IMR-90 (cell line): ENCODE measurements around the gene METTL15. TPM values are rescaled to one million over a fixed set of nuclear protein-coding genes. Genes with fewer than 3 reads are reported as not detected.

Experiments
- ATAC-seq: fragments of 200-7000 bp; cut with Tn5 transposase; 2 replicates; pipeline ENCODE4 v1.9.1; 2020; ENCODE audit warnings: low read depth, mild to moderate bottlenecking, moderate library complexity
- BruUV-seq: library from RNA; stranded (reverse); fragments of 400-500 nt; replicated peaks from 2 replicates; lab custom pipeline; 2021; lab: Mats Ljungman, UMichigan
- CTCF ChIA-PET: fragments of 300-600 bp; formaldehyde crosslinking; extraction: SDS; loops from one replicate; lab custom pipeline; 2021; ENCODE audit warnings: antibody characterized with exemption; lab: Yijun Ruan, JAX
- POLR2A ChIA-PET: fragments of 300-600 bp; sonication (Branson Sonifier 250); formaldehyde crosslinking; loops from one replicate; lab custom pipeline; 2022; ENCODE audit warnings: antibody characterized with exemption; ENCODE audit not compliant: unreplicated experiment; lab: Charles Lee
- DNase-seq: peaks from one replicate; pipeline ENCODE4 v3.0.0; 2013
- H2AFZ ChIP-seq: replicated peaks from 2 replicates; pipeline ENCODE3; 2013; ENCODE audit warnings: low read length, mild to moderate bottlenecking; ENCODE audit not compliant: poor library complexity
- H2AK5ac ChIP-seq: 2 replicates; pipeline ENCODE4 v1.6.1; 2013; ENCODE audit warnings: low read depth, low read length, inconsistent platforms
- H2AK9ac ChIP-seq: replicated peaks from 2 replicates; pipeline ENCODE3; 2013; ENCODE audit warnings: mild to moderate bottlenecking, low read depth, low read length, moderate library complexity; ENCODE audit not compliant: poor library complexity
- H2BK120ac ChIP-seq: 2 replicates; pipeline ENCODE4 v1.6.1; 2013; ENCODE audit warnings: low read depth, low read length, inconsistent platforms
- H2BK15ac ChIP-seq: 3 replicates; pipeline ENCODE4 v1.6.1; 2013; ENCODE audit warnings: low read depth, low read length, inconsistent platforms
- H2BK20ac ChIP-seq: 2 replicates; pipeline ENCODE4 v1.6.1; 2013; ENCODE audit warnings: low read depth, mild to moderate bottlenecking, inconsistent platforms, low read length, moderate library complexity
- H2BK5ac ChIP-seq: 2 replicates; pipeline ENCODE4 v1.6.1; 2013; ENCODE audit warnings: mild to moderate bottlenecking, low read depth, low read length, inconsistent platforms; ENCODE audit not compliant: poor library complexity, severe bottlenecking
- H3K14ac ChIP-seq: replicated peaks from 2 replicates; pipeline ENCODE4 v1.6.1; 2013; ENCODE audit warnings: low read depth, low read length, inconsistent platforms
- H3K18ac ChIP-seq: 2 replicates; pipeline ENCODE4 v1.6.1; 2013; ENCODE audit warnings: low read depth, low read length, control low read depth
- H3K23ac ChIP-seq: 2 replicates; pipeline ENCODE4 v1.6.1; 2013; ENCODE audit warnings: low read depth, low read length, inconsistent platforms
- H3K27ac ChIP-seq: 2 replicates; pipeline ENCODE4 v1.5.1; 2013; ENCODE audit warnings: mild to moderate bottlenecking, control low read depth, low read length; ENCODE audit not compliant: insufficient read depth
- H3K27me3 ChIP-seq: 2 replicates; pipeline ENCODE4 v1.6.1; 2013; ENCODE audit warnings: low read length; ENCODE audit not compliant: control insufficient read depth, insufficient read depth
- H3K36me3 ChIP-seq: 2 replicates; pipeline ENCODE4 v1.6.1; 2013; ENCODE audit warnings: low read length, mixed read lengths; ENCODE audit not compliant: control insufficient read depth, insufficient read depth
- H3K4ac ChIP-seq: 2 replicates; pipeline ENCODE4 v1.6.1; 2013; ENCODE audit warnings: low read depth, low read length, inconsistent platforms
- H3K4me1 ChIP-seq: 2 replicates; pipeline ENCODE4 v1.6.1; 2013; ENCODE audit warnings: low read length, mixed read lengths; ENCODE audit not compliant: control insufficient read depth, insufficient read depth
- H3K4me2 ChIP-seq: 2 replicates; pipeline ENCODE4 v1.6.1; 2013; ENCODE audit warnings: low read depth, mild to moderate bottlenecking, control low read depth, low read length, moderate library complexity
- H3K4me3 ChIP-seq: 2 replicates; pipeline ENCODE4 v1.5.1; 2013; ENCODE audit warnings: low read depth, mild to moderate bottlenecking, control low read depth, low read length, moderate library complexity; ENCODE audit not compliant: insufficient read depth
- H3K56ac ChIP-seq: 2 replicates; pipeline ENCODE4 v1.6.1; 2013; ENCODE audit warnings: low read length, inconsistent platforms; ENCODE audit not compliant: insufficient read depth; ENCODE audit errors: extremely low read depth
- H3K79me1 ChIP-seq, 2 experiments: 2 replicates each; pipeline ENCODE4 v1.6.1; 2013; ENCODE audit warnings: low read length in 2 of 2, inconsistent platforms in 1 of 2, low read depth in 1 of 2
- H3K9ac ChIP-seq: 2 replicates; pipeline ENCODE4 v1.6.1; 2013; ENCODE audit warnings: low read depth, low read length, control low read depth
- H3K9me1 ChIP-seq: 2 replicates; pipeline ENCODE4 v1.6.1; 2013; ENCODE audit warnings: low read length, inconsistent platforms; ENCODE audit not compliant: insufficient read depth
- H3K9me3 ChIP-seq: 2 replicates; pipeline ENCODE4 v1.6.1; 2013; ENCODE audit warnings: low read length; ENCODE audit not compliant: control insufficient read depth, insufficient read depth
- H4K20me1 ChIP-seq: 2 replicates; pipeline ENCODE4 v1.6.1; 2013; ENCODE audit warnings: low read length, inconsistent platforms; ENCODE audit not compliant: insufficient read depth
- H4K5ac ChIP-seq: 2 replicates; pipeline ENCODE4 v1.6.1; 2013; ENCODE audit warnings: mild to moderate bottlenecking, low read depth, low read length, control low read depth
- H4K8ac ChIP-seq, 2 experiments: 2 replicates each; pipeline ENCODE4 v1.6.1; 2013; ENCODE audit warnings: low read depth in 2 of 2, low read length in 2 of 2, control low read depth in 1 of 2, inconsistent platforms in 1 of 2
- H4K91ac ChIP-seq: 2 replicates; pipeline ENCODE4 v1.6.1; 2013; ENCODE audit warnings: low read depth, low read length, inconsistent platforms; ENCODE audit not compliant: insufficient read depth
- NFE2L2 ChIP-seq: fragments of 150-350 bp; IDR thresholded peaks from 2 replicates; pipeline ENCODE4 v1.6.1; 2016; ENCODE audit warnings: low read depth, mild to moderate bottlenecking, low read length
- RCOR1 ChIP-seq: IDR thresholded peaks from 2 replicates; pipeline ENCODE4 v1.6.1; 2012; ENCODE audit warnings: mild to moderate bottlenecking, low read length, improper control_type of control experiment; ENCODE audit not compliant: insufficient replicate concordance
- WGBS, 2 experiments: methylation state at CpG; one replicate each; pipeline versions ENCODE4 v1.1.5 to v1.1.7; 2013; ENCODE audit warnings: missing lambda C conversion rate in 2 of 2; ENCODE audit not compliant: insufficient read length in 1 of 2; ENCODE audit errors: extremely low coverage in 2 of 2; 5-methylcytosine and 5-hydroxymethylcytosine counted together
- dilution Hi-C: fragments of 300-500 bp; cut with HindIII; formaldehyde crosslinking; loops from one replicate; pipeline ENCODE4 v1.14.3; 2018; ENCODE audit warnings: low sequenced_read_pairs; ENCODE audit not compliant: unreplicated experiment
- in situ Hi-C: fragments of 300-500 bp; cut with MboI; formaldehyde crosslinking; loops from 3 replicates; pipeline ENCODE4 v1.14.3; 2019; ENCODE audit warnings: low sequenced_read_pairs, inconsistent platforms, mixed read lengths
- intact Hi-C: fragments of 100-400 bp; cut with micrococcal nuclease; formaldehyde crosslinking; loops from 2 replicates; pipeline ENCODE4 v1.10.0; 2022
- polyA plus RNA-seq, 3 experiments: library from polyadenylated mRNA; depleted of rRNA; stranded (reverse); fragments of >200 nt; gene quantifications; 2 replicates each; pipeline ENCODE4 v1.2.3, GENCODE V29; 2012; ENCODE audit warnings: low replicate concordance in 1 of 3
- total RNA-seq: library from RNA; depleted of rRNA; stranded (reverse); fragments of >200 nt; gene quantifications from 2 replicates; pipeline ENCODE4 v1.2.3, GENCODE V29; 2012

The METTL15 gene
- total and polyA plus RNA-seq, 2 of the 4 experiments (the other 2 are of a cell fraction): 6.5 to 30.5 TPM

- Histone ChIP-seq H3K9me1 (peaks cover 2% of the 10 kb centered on the region), H3K4ac (no peak overlapping the region), H3K79me1 (peaks cover 3 to 20% of the 10 kb centered on the region in 2 experiments; a peak in 3 of 4 replicates), H2AK9ac (no peak overlapping the region), H3K4me2 (no peak overlapping the region), H4K5ac (no peak overlapping the region), H3K36me3 (no peaks in the 10 kb centered on the region), H3K9me3 (no peaks in the 10 kb centered on the region; the same call in 1 of the 2 replicates), H3K23ac (no peak overlapping the region), H2AK5ac (no peak overlapping the region), H3K14ac (no peak overlapping the region), H4K20me1 (no peaks in the 10 kb centered on the region), H4K8ac (no peak overlapping the region), H3K18ac (no peak overlapping the region), H3K4me1 (no peaks in the 10 kb centered on the region; the same call in 1 of the 2 replicates), H2BK20ac (no peak overlapping the region), H2BK15ac (no peak overlapping the region), H2AFZ (no peak overlapping the region), H3K4me3 (no peak overlapping the region), H3K27me3 (no peaks in the 10 kb centered on the region), H2BK120ac (no peak overlapping the region), H3K27ac (no peak overlapping the region), H3K56ac (no peak overlapping the region), H2BK5ac (no peak overlapping the region), H3K9ac (no peak overlapping the region), H4K91ac (no peak overlapping the region)
- dilution Hi-C loops (no loop called here), in situ Hi-C loops (no loop called here), intact Hi-C loops (loop anchor here (10.0 kb wide), 1 partner anchor 1092 kb away; no protein-coding TSS in a partner anchor)
- ATAC-seq: no peak
- DNase-seq: no peak
- CTCF ChIA-PET: interaction anchor here (1.0 kb wide), 1 partner anchor 10 kb away, joined by 4 read pairs; no protein-coding TSS in a partner anchor
- POLR2A ChIA-PET: no interaction called here
- TF ChIP-seq NFE2L2 (no peak), RCOR1 (no peak)
- no CpG with 5 or more reads among the region's 4 CpGs for WGBS, 2 experiments
- no TSS peak for BruUV-seq
Observed at GRCh38 chr11:28242596-28242995, 134.4 kb downstream of the METTL15 start.
